ENCODE data around the gene AP1S3. TPM values are rescaled to one million over a fixed set of nuclear protein-coding genes. Genes with fewer than 3 reads are reported as not detected.

The AP1S3 gene
- total RNA-seq, 1 donor from 2014 or later, result 5.2 TPM

- H3K4me1 Mint-ChIP-seq (ENCODE audit: low read depth), result peaks cover 4% of the 10 kb centered on the region
- H3K4me3 Mint-ChIP-seq (ENCODE audit: unreplicated experiment), result no peak overlapping the region
- H3K36me3 Mint-ChIP-seq (ENCODE audit: low read depth), result peaks cover 20% of the 10 kb centered on the region
- H3K27me3 Mint-ChIP-seq (ENCODE audit: low read depth), result no peaks in the 10 kb centered on the region
- DNase-seq (ENCODE audit: low spot score), result no peak
- H3K27ac Mint-ChIP-seq (ENCODE audit: unreplicated experiment), result no peak overlapping the region
- no peak for TF ChIP-seq CTCF (IDR thresholded peaks at IDR 0.05)
- peaks cover 3% of the 10 kb centered on the region for H3K9me3 Mint-ChIP-seq (ENCODE audit: low read depth)
These were observed 16.0 kb upstream of the AP1S3 start for GRCh38 chr2:223853425-223853837.

GRCh38 chr2:223852281-223852795, 15.0 kb upstream of the AP1S3 start:
- Mint-ChIP-seq H3K4me1 (ENCODE audit: low read depth) (peaks cover 4% of the 10 kb centered on the region), H3K9me3 (ENCODE audit: low read depth) (peaks cover 3% of the 10 kb centered on the region), H3K27ac (ENCODE audit: unreplicated experiment) (no peak overlapping the region), H3K27me3 (ENCODE audit: low read depth) (no peaks in the 10 kb centered on the region), H3K36me3 (ENCODE audit: low read depth) (peaks cover 23% of the 10 kb centered on the region), H3K4me3 (ENCODE audit: unreplicated experiment) (no peak overlapping the region)
- no peak for DNase-seq (ENCODE audit: low spot score)
- no peak for TF ChIP-seq CTCF (IDR thresholded peaks at IDR 0.05)

- TF ChIP-seq CTCF (IDR thresholded peaks at IDR 0.05), result no peak
- H3K4me3 Mint-ChIP-seq (ENCODE audit: unreplicated experiment), result no peak overlapping the region
- no peaks in the 10 kb centered on the region for H3K27me3 Mint-ChIP-seq (ENCODE audit: low read depth)
- H3K27ac Mint-ChIP-seq (ENCODE audit: unreplicated experiment), result no peak overlapping the region
- H3K4me1 Mint-ChIP-seq (ENCODE audit: low read depth), result peaks cover 7% of the 10 kb centered on the region
- no peak for DNase-seq (ENCODE audit: low spot score)
- peaks cover 20% of the 10 kb centered on the region for H3K36me3 Mint-ChIP-seq (ENCODE audit: low read depth)
- peaks cover 3% of the 10 kb centered on the region for H3K9me3 Mint-ChIP-seq (ENCODE audit: low read depth)
These were observed 10.0 kb upstream of the AP1S3 start for GRCh38 chr2:223847410-223847809.

GRCh38 chr2:223846515-223846914, 9.1 kb upstream of the AP1S3 start:
- Mint-ChIP-seq H3K4me1 (ENCODE audit: low read depth) (peaks cover 7% of the 10 kb centered on the region), H3K27ac (ENCODE audit: unreplicated experiment) (peak overlapping the region; percentile 29), H3K4me3 (ENCODE audit: unreplicated experiment) (no peak overlapping the region), H3K27me3 (ENCODE audit: low read depth) (no peaks in the 10 kb centered on the region), H3K9me3 (ENCODE audit: low read depth) (peaks cover 3% of the 10 kb centered on the region), H3K36me3 (ENCODE audit: low read depth) (peaks cover 20% of the 10 kb centered on the region)
- TF ChIP-seq CTCF (IDR thresholded peaks at IDR 0.05), result no peak
- DNase-seq (ENCODE audit: low spot score), result no peak

GRCh38 chr2:223841436-223842190, 4.2 kb upstream of the AP1S3 start:
- no peak for DNase-seq (ENCODE audit: low spot score)
- Mint-ChIP-seq H3K27ac (ENCODE audit: unreplicated experiment) (no peak overlapping the region), H3K4me3 (ENCODE audit: unreplicated experiment) (no peak overlapping the region), H3K27me3 (ENCODE audit: low read depth) (no peaks in the 10 kb centered on the region), H3K36me3 (ENCODE audit: low read depth) (peaks cover 3% of the 10 kb centered on the region), H3K4me1 (ENCODE audit: low read depth) (peaks cover 6% of the 10 kb centered on the region), H3K9me3 (ENCODE audit: low read depth) (no peaks in the 10 kb centered on the region)
- TF ChIP-seq CTCF (IDR thresholded peaks at IDR 0.05), result no peak

Measured in chondrocyte (in vitro differentiated cells).